Pancreas (tissue), 10 donors: ENCODE measurements around the gene LAG3. TPM values are rescaled to one million over a fixed set of nuclear protein-coding genes. Genes with fewer than 3 reads are reported as not detected.
"Not testable (repeated sequence)": the region's sequence is repeated elsewhere in the genome, so short reads cannot be mapped to it uniquely, and the experiment has no call there.

Source experiments
- ATAC-seq, 4 donors: fragments of 200-7000 bp; cut with Tn5 transposase; one replicate each; pipeline versions ENCODE4 v1.8.0 to v1.9.1; 2020; ENCODE audit warnings: mild to moderate bottlenecking in 4 of 4, moderate library complexity in 4 of 4
- DNase-seq, 6 donors: peaks; one replicate each; pipeline ENCODE4 v3.0.0-alpha.2; 2020
- FAIRE-seq: peaks from 2 replicates; lab custom pipeline; 2012; peaks lifted over from hg19 to GRCh38; lab: Jason Lieb, UNC
- H3K27ac ChIP-seq, 4 donors: fragments of 200-600 bp; sonication (generic); 1 replicate in 3 of 4; 2 replicates in 1 of 4; pipeline versions ENCODE4 v1.5.0 to v1.8.0; 2020
- H3K27me3 ChIP-seq, 4 donors: fragments of 200-600 bp; one replicate each; pipeline ENCODE4 v1.8.0; 2021
- H3K36me3 ChIP-seq, 3 donors: fragments of 200-600 bp; sonication (generic) in 1 of 3; one replicate each; pipeline versions ENCODE4 v1.5.0 to v1.8.0; 2020 to 2021
- H3K4me1 ChIP-seq, 3 donors: fragments of 200-600 bp; one replicate each; pipeline ENCODE4 v1.8.0; 2021
- H3K4me3 ChIP-seq, 4 donors: fragments of 200-600 bp; sonication (generic) in 2 of 4; one replicate each; pipeline versions ENCODE4 v1.5.0 to v1.8.0; 2020 to 2021
- H3K9me3 ChIP-seq, 4 donors: fragments of 200-600 bp; one replicate each; pipeline ENCODE4 v1.8.0; 2021
- WGBS, 2 donors: extraction: QIAGEN DNeasy Blood & Tissue Kit; methylation state at CpG; one replicate each; pipeline ENCODE4 v1.1.7; 2013; 5-methylcytosine and 5-hydroxymethylcytosine counted together
- intact Hi-C, 3 donors: fragments of 100-400 bp; cut with DNase I; formaldehyde crosslinking; loops; one replicate each; pipeline versions ENCODE4 v1.11.1 to v1.14.2; 2022
- polyA plus RNA-seq, 2 donors: library from polyadenylated mRNA; stranded (reverse); fragments of 200-250 nt; gene quantifications; one replicate each; pipeline ENCODE4 v1.2.3, GENCODE V29; 2013
- total RNA-seq, 6 donors: library from RNA; stranded (reverse); fragmentation: NEBNext Ultra II Directional in 4 of 6; extraction: Animal tissue kit (Norgen Biotek cat#: 25700) in 4 of 6; gene quantifications; one replicate each; pipeline versions ENCODE4 v1.2.1 to v1.2.4, GENCODE V29; 2021 to 2023
- TF ChIP-seq, protein P1 (sequence below), 4 donors: fragments of 200-600 bp; sonication (generic) in 3 of 4; IDR thresholded peaks; one replicate each; pipeline versions ENCODE4 v1.5.0 to v1.8.0; 2021; ENCODE audit warnings: antibody characterized with exemption in 4 of 4
- donor health status: healthy with polysubstance abuse.
- donor health status: DM: no; HTN: no; CAD: no; lungs with moderate emphysema.
- donor health status: DM: no; HTN: no; CAD: no.
- donor health status: control.
- donor health status: control.
- donor health status: Bipolar disorder and iron deficiency.
- donor health status: DM: yes; HTN: yes; CAD: no.
- donor health status: DM: no; HTN: no; CAD: no.
- donor health status: DM: no; HTN: no; CAD: no.
- donor health status: DM: yes; HTN: yes; CAD: no.

The LAG3 gene
- total and polyA plus RNA-seq, 8 donors, result 0.15 to 0.91 (median 0.22) TPM; not detected in 1

DNA sequence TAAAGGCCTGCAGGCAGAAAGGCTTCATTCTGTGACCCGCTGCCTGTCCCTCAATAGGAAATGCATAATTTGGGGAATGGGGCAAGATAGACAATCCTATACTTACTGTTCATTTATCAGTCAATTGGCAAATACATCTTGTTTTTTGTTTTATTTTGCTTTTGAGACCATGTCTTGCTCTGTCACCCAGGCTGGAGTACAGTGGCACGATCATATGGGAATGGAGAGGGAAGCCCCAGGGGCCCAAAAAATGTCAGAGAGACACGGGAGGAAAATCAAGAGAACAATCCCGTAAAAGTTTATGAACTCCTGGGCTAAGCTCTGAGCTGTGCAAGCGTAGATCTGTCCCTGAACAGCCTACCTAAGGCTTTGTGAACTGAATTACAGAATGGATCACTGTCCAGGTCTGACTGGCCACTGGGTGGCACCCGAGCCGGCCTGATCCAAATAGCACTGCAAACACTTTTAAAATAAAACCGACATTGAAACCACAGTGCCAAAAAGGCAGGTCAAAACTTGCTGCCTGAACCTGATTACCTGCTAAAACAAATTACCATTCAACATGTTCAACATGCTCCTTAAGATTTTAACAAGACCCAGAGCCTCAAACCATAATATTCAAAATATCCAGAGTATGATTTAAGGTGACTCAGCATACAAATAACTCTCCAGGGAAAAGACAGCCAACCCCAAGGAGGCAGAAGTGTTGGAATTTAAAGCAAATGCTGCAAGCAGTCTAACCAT lies 36.7 kb upstream of the LAG3 start:
- Histone ChIP-seq H3K9me3 (no peaks in the 10 kb centered on the region), H3K27ac (no peak overlapping the region), H3K4me1 (no peaks in the 10 kb centered on the region), H3K36me3 (peaks cover 0 to 12% (median 7%) of the 10 kb centered on the region in 3 donors), H3K27me3 (no peaks in the 10 kb centered on the region), H3K4me3 (no peak overlapping the region)
- no peak for FAIRE-seq
- TF ChIP-seq, protein P1, sequence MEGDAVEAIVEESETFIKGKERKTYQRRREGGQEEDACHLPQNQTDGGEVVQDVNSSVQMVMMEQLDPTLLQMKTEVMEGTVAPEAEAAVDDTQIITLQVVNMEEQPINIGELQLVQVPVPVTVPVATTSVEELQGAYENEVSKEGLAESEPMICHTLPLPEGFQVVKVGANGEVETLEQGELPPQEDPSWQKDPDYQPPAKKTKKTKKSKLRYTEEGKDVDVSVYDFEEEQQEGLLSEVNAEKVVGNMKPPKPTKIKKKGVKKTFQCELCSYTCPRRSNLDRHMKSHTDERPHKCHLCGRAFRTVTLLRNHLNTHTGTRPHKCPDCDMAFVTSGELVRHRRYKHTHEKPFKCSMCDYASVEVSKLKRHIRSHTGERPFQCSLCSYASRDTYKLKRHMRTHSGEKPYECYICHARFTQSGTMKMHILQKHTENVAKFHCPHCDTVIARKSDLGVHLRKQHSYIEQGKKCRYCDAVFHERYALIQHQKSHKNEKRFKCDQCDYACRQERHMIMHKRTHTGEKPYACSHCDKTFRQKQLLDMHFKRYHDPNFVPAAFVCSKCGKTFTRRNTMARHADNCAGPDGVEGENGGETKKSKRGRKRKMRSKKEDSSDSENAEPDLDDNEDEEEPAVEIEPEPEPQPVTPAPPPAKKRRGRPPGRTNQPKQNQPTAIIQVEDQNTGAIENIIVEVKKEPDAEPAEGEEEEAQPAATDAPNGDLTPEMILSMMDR (IDR thresholded peaks at IDR 0.05), result peak; percentile 26 to 65 (median 57)
- peak in 5 of 6 donors; percentile 46 to 74 (median 55) for DNase-seq
- intact Hi-C loops, result loop anchor here in 1 of 3 donors (5.0 to 10.0 kb wide), 2 partner anchors 47 to 89 kb away; partner anchors contain the start of genes GPR162 and P3H3
- ATAC-seq, result peak; percentile 92 to 99 (median 96)
- 28 to 30% methylated on average over 8 of the region's 8 CpGs for WGBS, 2 donors

DNA sequence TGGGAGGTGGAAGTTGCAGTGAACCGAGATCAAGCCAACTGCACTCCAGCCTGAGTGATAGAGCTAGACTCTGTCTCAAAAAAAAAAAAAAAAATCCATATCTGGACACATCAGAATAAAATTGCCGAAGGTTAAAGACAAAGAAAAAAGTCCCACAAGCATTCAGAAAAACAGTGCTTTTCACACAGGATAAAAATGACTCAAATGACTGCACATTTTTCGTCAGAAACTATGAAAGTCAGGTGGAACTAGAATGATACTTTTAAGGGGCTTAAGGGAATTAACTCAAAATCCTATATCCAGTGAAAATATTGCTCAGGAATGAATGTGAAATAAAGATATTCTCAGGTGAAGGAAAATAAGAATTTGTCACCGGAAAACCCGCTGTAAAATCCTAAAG lies 35.6 kb upstream of the LAG3 start:
- no peak for DNase-seq
- WGBS, 2 donors, result 88 to 91% methylated on average over 5 of the region's 5 CpGs
- Histone ChIP-seq H3K27ac (no peak overlapping the region), H3K36me3 (peaks cover 0 to under 1% (median 0%) of the 10 kb centered on the region in 3 donors), H3K9me3 (no peaks in the 10 kb centered on the region), H3K27me3 (no peaks in the 10 kb centered on the region), H3K4me1 (no peaks in the 10 kb centered on the region), H3K4me3 (no peak overlapping the region)
- TF ChIP-seq, protein P1 (IDR thresholded peaks at IDR 0.05), result no peak
- FAIRE-seq, result no peak
- no peak for ATAC-seq
- intact Hi-C loops, result loop anchor here in 1 of 3 donors (5.0 to 10.0 kb wide), 2 partner anchors 46 to 88 kb away; partner anchors contain the start of genes GPR162 and P3H3

DNA sequence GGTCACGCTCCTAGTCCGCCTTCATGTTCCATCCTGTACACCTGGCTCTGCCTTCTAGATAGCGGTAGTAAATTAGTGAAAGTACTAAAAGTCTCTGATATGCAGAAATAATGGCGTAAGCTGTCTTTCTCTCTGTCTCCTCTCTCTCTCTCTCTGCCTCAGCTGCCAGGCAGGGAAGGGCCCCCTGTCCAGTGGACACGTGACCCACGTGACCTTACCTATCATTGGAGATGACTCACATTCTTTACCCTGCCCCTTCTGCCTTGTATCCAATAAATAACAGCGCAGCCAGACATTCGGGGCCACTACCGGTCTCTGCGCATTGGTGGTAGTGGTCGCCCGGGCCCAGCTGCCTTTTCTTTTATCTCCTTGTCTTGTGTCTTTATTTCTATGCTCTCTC lies 30.2 kb upstream of the LAG3 start:
- H3K36me3 ChIP-seq, intact Hi-C loops, H3K4me1 ChIP-seq, FAIRE-seq, DNase-seq, H3K27ac ChIP-seq, H3K27me3 ChIP-seq, H3K9me3 ChIP-seq, H3K4me3 ChIP-seq, ATAC-seq: not testable (repeated sequence)
- 80 to 87% methylated on average over 9 to 12 of the region's 12 CpGs for WGBS, 2 donors

DNA sequence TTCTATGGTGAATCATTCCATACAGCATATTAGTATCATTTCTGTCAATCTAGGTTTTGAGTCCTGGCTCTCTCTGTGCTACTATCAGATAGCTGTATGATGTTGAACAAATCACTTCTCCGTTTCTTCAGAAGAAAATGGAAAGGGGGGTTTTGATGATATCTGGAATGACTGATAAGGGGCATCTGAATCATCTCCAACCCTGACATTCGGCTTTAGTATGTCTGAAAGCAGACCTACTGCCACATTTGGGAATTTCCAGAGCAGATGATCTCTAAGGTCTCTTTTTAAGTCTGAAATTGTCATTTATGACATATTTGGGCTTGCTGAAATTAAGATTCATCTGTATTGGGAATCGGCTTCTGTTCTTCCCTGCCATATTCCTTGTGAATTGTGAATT lies 29.5 kb upstream of the LAG3 start:
- no peaks in the 10 kb centered on the region for H3K9me3 ChIP-seq
- no peak overlapping the region for H3K27ac ChIP-seq
- intact Hi-C loops, result no loop called here
- TF ChIP-seq, protein P1 (IDR thresholded peaks at IDR 0.05), result no peak
- ATAC-seq, result no peak
- H3K4me3 ChIP-seq, result no peak overlapping the region
- WGBS, 2 donors, result 78 to 88% methylated on average over 3 of the region's 3 CpGs
- no peaks in the 10 kb centered on the region for H3K4me1 ChIP-seq
- no peak for DNase-seq
- H3K27me3 ChIP-seq, result no peaks in the 10 kb centered on the region
- FAIRE-seq, result no peak
- peaks cover 0 to 17% (median 7%) of the 10 kb centered on the region in 3 donors for H3K36me3 ChIP-seq

DNA sequence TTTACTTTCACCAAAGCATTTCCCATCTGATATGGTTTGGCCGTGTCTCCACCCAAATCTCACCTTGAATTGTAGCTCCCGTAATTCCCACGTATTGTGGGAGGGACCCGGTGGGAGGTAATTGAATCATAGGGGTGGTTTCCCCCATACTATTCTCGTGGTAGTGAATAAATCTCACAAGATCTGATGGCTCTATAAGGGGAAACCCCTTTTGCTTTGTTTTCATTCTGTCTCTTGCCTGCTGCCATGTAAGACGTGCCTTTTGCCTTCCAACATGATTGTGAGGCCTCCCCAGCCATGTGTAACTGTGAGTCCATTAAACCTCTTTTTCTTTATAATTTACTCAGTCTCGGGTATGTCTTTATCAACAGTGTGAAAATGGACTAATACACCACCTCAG lies 29.0 kb upstream of the LAG3 start:
- H3K27me3 ChIP-seq, H3K27ac ChIP-seq, DNase-seq, H3K4me1 ChIP-seq, intact Hi-C loops, ATAC-seq, H3K4me3 ChIP-seq, FAIRE-seq, H3K9me3 ChIP-seq: not testable (repeated sequence)
- WGBS, 2 donors, result 36 to 42% methylated on average over 7 of the region's 7 CpGs
- H3K36me3 ChIP-seq, result peaks cover 0 to 22% (median 11%) of the 10 kb centered on the region in 3 donors
